GM19043 (cell line): ENCODE results near the gene THAP7.

Experiments
- ATAC-seq: cut with Tn5 transposase; IDR thresholded peaks from one replicate; pipeline ENCODE4 v1.9.1; 2021; ENCODE audit warnings: low read depth; ENCODE audit not compliant: unreplicated experiment

THAP7 gene

GRCh38 chr22:20965888-20966855 is 35.7 kb downstream of the THAP7 start:
- ATAC-seq, result no peak

- no peak for ATAC-seq
Observed at GRCh38 chr22:20965104-20965887, 36.6 kb downstream of the THAP7 start.

- ATAC-seq, result no peak
Observed at GRCh38 chr22:20964799-20965103, 37.2 kb downstream of the THAP7 start.

DNA sequence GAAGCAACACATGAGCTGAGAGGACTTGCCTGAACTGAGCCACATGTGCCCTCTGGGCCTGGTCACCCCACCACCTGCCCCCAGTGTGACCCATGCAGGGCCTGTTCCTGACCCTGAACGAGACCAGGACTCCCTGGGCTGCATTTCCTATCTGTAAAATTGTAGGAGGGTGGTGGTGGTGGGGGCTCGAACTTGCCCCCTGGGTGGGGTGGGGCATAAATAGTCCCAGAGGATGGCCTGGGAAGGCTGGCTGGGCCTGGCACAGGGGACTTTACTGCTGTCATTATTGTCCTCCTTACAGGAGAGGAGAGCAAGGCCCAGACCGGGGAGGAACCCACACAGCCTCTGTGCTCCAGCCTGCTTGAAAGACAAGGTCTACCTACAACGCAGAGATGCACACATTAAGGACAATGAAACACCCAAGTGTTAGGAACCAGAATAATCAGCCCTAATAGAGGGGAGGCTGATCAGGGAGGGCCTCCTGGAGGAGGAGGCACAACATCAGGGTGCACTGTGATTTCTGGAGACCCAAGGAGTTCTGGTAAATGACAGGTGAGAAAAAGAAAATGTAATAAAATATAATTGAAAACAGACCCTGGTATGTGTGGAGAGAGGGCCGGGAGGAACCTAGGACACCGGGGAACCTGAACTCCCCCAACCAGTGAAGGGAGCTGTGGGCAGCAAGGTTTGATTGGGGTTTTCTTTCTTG is 37.7 kb downstream of the THAP7 start:
- ATAC-seq, result no peak

GRCh38 chr22:20963201-20964052 is 38.5 kb downstream of the THAP7 start:
- ATAC-seq, result no peak

GRCh38 chr22:20962491-20962945 is 39.4 kb downstream of the THAP7 start:
- no peak for ATAC-seq

GRCh38 chr22:20960609-20961008 is 41.3 kb downstream of the THAP7 start:
- ATAC-seq, result no peak

DNA sequence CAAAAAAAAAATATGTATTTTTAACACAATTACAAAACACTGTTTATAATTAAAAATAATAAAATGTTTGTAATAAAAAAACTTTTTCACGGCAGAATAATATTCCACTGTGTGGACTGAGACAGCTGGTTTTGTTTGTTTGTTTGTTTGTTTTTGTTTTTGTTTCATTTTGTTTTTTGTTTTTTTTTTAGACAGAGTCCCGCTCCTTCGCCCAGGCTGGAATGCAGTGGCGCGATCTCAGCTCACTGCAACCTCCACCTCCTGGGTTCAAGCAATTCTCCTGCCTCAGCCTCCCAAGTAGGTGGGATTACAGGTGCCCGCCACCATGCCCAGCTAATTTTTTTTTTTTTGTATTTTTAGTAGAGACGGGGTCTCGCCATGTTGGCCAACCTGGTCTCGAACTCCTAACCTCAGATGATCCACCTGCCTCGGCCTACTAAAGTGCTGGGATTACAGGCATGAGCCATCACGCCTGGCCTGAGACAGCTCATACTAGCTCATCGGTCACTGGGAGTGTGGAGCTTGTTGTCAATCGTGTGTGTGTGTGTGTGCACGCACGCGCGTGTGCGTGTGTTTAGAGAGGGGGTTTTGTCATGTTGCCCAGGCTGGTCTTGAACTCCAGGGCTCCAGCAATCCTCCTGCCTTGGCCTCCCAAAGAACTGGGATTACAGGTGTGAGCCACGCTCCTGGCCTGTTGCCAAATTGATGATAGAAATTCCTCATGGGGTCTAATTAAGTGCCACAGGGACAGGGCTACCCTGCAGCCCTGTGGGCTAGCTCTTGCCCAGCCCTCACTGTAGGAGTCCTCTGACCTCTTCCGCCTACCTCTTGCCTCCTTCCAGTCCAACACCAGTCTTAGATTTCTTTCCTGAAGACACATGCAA is 42.1 kb downstream of the THAP7 start:
- no peak for ATAC-seq

DNA sequence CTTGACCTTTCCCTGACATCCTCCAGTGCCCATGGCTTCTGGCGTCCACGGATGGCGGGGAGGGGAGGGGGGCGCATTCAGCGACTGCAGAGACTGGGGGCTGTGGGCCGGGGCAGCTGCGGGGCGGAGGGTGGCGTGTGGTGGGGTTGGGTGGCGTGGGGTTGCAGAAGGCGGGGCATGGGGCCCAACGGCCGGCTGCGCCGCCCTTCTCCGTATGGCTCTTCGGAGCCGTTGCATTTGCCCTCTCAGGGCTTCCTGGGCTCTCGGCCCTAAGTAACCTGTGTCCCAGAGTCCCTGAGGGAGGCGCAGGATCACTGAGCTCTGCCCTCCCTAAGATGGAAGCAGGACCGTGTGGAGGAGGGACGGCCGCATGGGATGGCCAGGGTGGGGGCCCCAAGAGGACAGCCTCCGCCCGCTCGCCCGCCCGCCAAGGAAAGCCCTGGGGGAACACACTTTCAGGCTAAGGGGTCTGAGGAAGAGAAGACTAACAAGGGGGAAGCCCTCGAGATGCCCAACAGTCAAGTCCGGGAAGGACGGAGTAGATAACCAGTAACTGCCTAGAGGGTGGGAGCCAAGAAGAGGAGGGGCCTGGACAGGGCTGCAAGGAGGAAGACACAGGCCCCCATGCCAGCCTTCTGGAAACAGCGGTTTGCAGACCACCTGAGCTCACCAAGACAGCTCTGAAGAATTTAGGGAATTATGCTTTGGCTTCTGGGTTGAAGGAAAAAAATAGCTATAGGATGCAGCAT is 44.1 kb downstream of the THAP7 start:
- ATAC-seq, result no peak

DNA sequence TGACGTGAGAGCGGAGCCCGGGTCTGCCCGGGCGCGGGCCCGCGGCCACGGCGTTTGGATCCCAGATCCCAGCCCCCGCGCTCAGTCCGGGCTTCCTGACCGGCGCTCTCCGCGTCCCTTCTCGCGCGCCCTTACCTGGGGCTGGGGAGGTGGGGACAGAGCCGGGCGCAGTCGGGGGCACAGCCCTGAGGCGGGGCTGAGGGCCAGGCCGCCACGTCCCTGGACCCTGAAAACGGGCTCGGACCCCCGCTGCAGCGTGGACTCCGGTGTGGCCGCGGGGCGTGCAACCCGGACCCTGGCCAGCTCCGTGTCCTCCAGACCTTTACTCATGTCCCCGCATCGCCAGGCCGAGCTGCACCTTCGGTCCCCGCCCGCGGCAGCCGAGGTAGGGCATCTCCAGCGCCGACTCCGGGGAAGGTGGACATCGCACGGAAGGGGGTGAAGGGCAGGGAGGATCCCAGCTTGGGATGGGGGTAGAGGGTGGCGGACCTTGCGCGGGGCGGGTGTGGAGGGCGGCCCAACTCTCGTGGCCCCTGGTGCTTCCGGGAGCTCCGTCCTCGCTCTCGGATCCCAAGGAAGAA is 44.7 kb downstream of the THAP7 start:
- no peak for ATAC-seq

GRCh38 chr22:20956258-20957101 is 45.4 kb downstream of the THAP7 start:
- ATAC-seq, result no peak

DNA sequence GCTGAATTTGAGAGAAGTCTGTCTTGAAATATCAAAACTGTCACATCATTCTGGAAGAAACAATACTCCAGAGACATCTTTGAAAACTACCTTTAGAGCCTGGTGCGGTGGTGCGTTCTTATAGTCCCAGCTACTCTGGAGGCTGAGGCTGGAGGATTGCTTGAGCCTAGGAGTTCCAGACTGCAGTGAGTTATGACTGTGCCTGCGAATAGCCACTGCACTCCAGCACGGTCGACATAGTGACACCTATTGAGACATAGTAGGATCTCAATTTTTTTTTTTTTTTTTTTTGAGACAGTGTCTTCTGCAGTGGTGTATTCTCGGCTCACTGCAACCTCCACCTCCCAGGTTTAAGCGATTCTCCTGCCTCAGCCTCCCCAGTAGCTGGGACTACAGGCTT is 46.4 kb downstream of the THAP7 start:
- ATAC-seq, result no peak

DNA sequence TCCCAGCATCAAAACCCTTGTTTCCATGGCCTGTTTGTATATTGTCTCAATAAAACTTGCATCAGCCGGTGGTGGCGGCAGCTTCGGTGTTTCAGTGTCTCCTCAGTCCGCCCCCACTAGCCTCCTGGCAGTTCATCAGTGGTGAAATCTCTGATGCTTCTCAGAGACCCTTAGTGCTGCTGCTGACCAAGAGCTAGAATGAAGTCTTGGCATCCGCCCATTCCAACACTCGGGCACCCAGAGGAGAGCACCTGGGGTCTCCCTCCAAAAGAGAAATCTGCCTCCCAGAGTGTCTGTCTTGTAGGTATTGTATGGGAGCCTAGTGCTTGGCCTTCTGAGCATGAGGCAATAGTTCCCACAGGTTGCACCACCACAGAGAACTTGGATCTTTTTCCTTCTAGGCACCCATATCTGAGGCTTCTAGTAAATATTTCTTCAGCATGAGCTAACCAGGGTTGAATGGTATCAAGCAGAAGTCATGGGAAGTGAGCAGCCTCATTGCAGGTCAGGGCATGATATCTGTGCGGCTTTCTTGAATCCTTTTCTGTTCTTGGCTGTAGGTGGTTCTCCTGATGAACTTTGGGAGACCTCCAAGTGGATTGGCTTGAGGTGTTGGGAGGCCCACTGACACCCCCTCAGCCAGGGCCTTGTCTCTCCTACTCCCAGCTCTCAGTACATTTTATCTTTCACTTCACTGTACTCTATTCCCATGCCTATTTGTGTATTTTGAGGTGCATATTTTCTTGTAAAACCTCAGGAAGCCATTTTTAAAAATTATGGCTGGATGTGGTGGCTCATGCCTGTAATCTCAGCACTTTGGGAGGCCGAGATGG is 48.0 kb downstream of the THAP7 start:
- no peak for ATAC-seq

DNA sequence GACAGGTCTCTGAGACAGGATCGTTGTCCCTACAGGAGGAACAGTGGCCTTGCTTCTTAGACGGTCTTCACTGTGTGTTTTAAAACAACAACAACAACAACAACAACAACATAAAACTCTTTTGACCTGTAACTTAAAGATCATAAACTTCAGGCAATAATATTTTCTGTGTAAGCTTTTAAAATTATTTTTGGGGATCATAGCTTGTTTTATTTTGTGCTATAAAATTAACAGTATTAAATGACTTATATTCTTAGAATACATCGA is 48.6 kb downstream of the THAP7 start:
- no peak for ATAC-seq

- no peak for ATAC-seq
Observed at GRCh38 chr22:20952544-20953341, 49.2 kb downstream of the THAP7 start.

- no peak for ATAC-seq
Observed at GRCh38 chr22:20951932-20952380, 50.0 kb downstream of the THAP7 start.
